PC-9 (cell line): ENCODE data around the gene DDX41.

ENCODE experiments used
- CTCF ChIP-seq: fragments of 200-600 bp; sonication (generic); conservative IDR thresholded peaks from 2 replicates; pipeline ENCODE4 v1.6.1; 2017; ENCODE audit warnings: mixed run types, antibody characterized with exemption, mild to moderate bottlenecking, moderate library complexity
- EZH2 ChIP-seq: fragments of 200-600 bp; sonication (generic); IDR thresholded peaks from 2 replicates; pipeline ENCODE4 v1.8.0; 2017; ENCODE audit warnings: antibody characterized with exemption, low read depth

- no peak for TF ChIP-seq CTCF
- TF ChIP-seq EZH2: no peak
Measured at GRCh38 chr5:177471610-177472356, 45.0 kb downstream of the DDX41 start.
